ENCODE data around the gene TMEM50B.

The TMEM50B gene

GRCh38 chr21:33403128-33403785, 76.5 kb downstream of the TMEM50B start, which contains the start of gene IFNGR2:
TSS of gene IFNGR2 (plus strand) at chr21:33403413. CDS start at chr21:33403544, 131 bp downstream.
- Histone ChIP-seq H3K36me3 (replicated peaks) (no peaks in the 10 kb centered on the region), H3K27ac (peak within 1 kb of the TSS; percentile 88), H3K27me3 (replicated peaks) (no peaks in the 10 kb centered on the region), H3K4me3 (ENCODE audit: low read depth, low read length) (peak within 1 kb of the TSS; percentile 77)
- no peak for TF ChIP-seq CTCF (IDR thresholded peaks at IDR 0.05; ENCODE audit: low read depth, low read length, missing control alignments)
- in situ Hi-C loops (cut with HindIII; ENCODE audit: low pct_ligation_motif_present, low sequenced_read_pairs): no loop called here
- no peak for DNase-seq

- in situ Hi-C loops (cut with HindIII; ENCODE audit: low pct_ligation_motif_present, low sequenced_read_pairs): no loop called here
- H3K27ac ChIP-seq: peak overlapping the region; percentile 88
- no peaks in the 10 kb centered on the region for H3K27me3 ChIP-seq (replicated peaks)
- no peaks in the 10 kb centered on the region for H3K36me3 ChIP-seq (replicated peaks)
- no peak for TF ChIP-seq CTCF (IDR thresholded peaks at IDR 0.05; ENCODE audit: low read depth, low read length, missing control alignments)
- peak; percentile 43 for DNase-seq
- peak overlapping the region; percentile 77 for H3K4me3 ChIP-seq (ENCODE audit: low read depth, low read length)
Measured at GRCh38 chr21:33402001-33402979, 77.5 kb downstream of the TMEM50B start.

GRCh38 chr21:33401630-33401992, 78.2 kb downstream of the TMEM50B start:
- in situ Hi-C loops (cut with HindIII; ENCODE audit: low pct_ligation_motif_present, low sequenced_read_pairs): no loop called here

More at GRCh38 chr21:33401630-33401992, 78.2 kb downstream of the TMEM50B start:
- no peak overlapping the region for H3K27ac ChIP-seq
- no peaks in the 10 kb centered on the region for H3K36me3 ChIP-seq (replicated peaks)
- DNase-seq: no peak
- H3K27me3 ChIP-seq (replicated peaks): no peaks in the 10 kb centered on the region
- H3K4me3 ChIP-seq (ENCODE audit: low read depth, low read length): no peak overlapping the region
- TF ChIP-seq CTCF (IDR thresholded peaks at IDR 0.05; ENCODE audit: low read depth, low read length, missing control alignments): no peak
